DND-41 (cell line): ENCODE measurements around the gene KIF11.

Source experiments
- ATAC-seq: fragments of 200-7000 bp; cut with Tn5 transposase; 3 replicates; pipeline ENCODE4 v1.9.1; 2021; ENCODE audit warnings: low read depth; ENCODE audit not compliant: insufficient read depth
- DNase-seq: peaks from one replicate; pipeline ENCODE4 v3.0.0-alpha.2; 2020
- H2AFZ ChIP-seq: 2 replicates; pipeline ENCODE4 v1.6.0; 2012; ENCODE audit warnings: low read depth, low read length
- H3K27ac ChIP-seq: 2 replicates; pipeline ENCODE4 v1.5.1; 2012; ENCODE audit warnings: low read length, inconsistent platforms
- H3K27me3 ChIP-seq: fragments of 200-600 bp; sonication (generic); 2 replicates; pipeline ENCODE4 v1.6.0; 2012; ENCODE audit warnings: low read length, mild to moderate bottlenecking, inconsistent platforms; ENCODE audit not compliant: insufficient read depth, poor library complexity
- H3K36me3 ChIP-seq: 2 replicates; pipeline ENCODE4 v1.5.1; 2012; ENCODE audit warnings: low read length, inconsistent platforms; ENCODE audit not compliant: insufficient read depth
- H3K4me1 ChIP-seq: 2 replicates; pipeline ENCODE4 v1.5.1; 2012; ENCODE audit warnings: mild to moderate bottlenecking, low read length; ENCODE audit not compliant: insufficient read depth
- H3K4me2 ChIP-seq: 2 replicates; pipeline ENCODE4 v1.6.0; 2012; ENCODE audit warnings: mild to moderate bottlenecking, moderate library complexity, low read length, inconsistent platforms; ENCODE audit not compliant: insufficient read depth
- H3K4me3 ChIP-seq, 2 experiments: fragments of 200-600 bp in 1 of 2; shearing (Covaris generic) in 1 of 2; 2 replicates each; pipeline ENCODE4 v1.5.1; 2012 to 2016; ENCODE audit warnings: inconsistent platforms in 2 of 2, low read length in 2 of 2, mild to moderate bottlenecking in 2 of 2, low read depth in 1 of 2, moderate library complexity in 1 of 2
- H3K79me2 ChIP-seq: 2 replicates; pipeline ENCODE4 v1.6.0; 2012; ENCODE audit warnings: low read length, inconsistent platforms; ENCODE audit not compliant: insufficient read depth
- H3K9ac ChIP-seq: 2 replicates; pipeline ENCODE4 v1.6.0; 2012; ENCODE audit warnings: low read depth, mild to moderate bottlenecking, inconsistent platforms, low read length, moderate library complexity
- H3K9me3 ChIP-seq: 2 replicates; pipeline ENCODE4 v1.5.1; 2012; ENCODE audit warnings: low read length, moderate library complexity, mild to moderate bottlenecking, inconsistent platforms; ENCODE audit not compliant: insufficient read depth, severe bottlenecking
- H4K20me1 ChIP-seq: 2 replicates; pipeline ENCODE4 v1.6.0; 2012; ENCODE audit warnings: low read length; ENCODE audit not compliant: insufficient read depth
- EZH2 ChIP-seq: IDR thresholded peaks from 3 replicates; pipeline ENCODE4 v1.6.1; 2012; ENCODE audit warnings: borderline replicate concordance, low read depth, mild to moderate bottlenecking, moderate library complexity, low read length, inconsistent platforms; ENCODE audit not compliant: severe bottlenecking
- TF ChIP-seq, protein P1 (sequence below): IDR thresholded peaks from 2 replicates; pipeline ENCODE4 v1.5.1; 2012; ENCODE audit warnings: borderline replicate concordance, low read length, moderate library complexity, mild to moderate bottlenecking; ENCODE audit not compliant: poor library complexity, severe bottlenecking; ENCODE audit errors: extremely low read depth

KIF11 gene

DNA sequence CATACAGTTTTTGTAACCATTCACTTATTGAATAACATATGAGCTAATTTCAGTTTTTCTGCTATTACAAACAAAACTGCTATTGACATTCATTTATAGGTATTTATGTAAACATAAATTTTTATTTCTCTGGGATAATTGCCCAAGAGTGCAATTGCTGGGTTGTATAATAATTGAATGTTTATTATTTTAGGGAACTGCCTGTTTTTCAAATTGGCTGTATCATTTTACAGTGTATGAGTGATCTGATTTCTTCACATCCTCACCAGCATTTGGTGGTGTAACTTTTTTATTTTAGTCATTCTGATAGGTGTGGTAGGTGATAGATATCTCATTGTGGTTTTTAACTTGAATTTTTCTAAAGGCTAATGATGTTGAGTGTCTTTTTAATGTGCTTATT lies 26.4 kb downstream of the KIF11 start:
- H3K79me2 ChIP-seq, result peaks cover 69% of the 10 kb centered on the region
- H2AFZ ChIP-seq, result no peak overlapping the region
- no peaks in the 10 kb centered on the region for H3K27me3 ChIP-seq
- H3K9ac ChIP-seq, result no peak overlapping the region
- ATAC-seq (no peak), DNase-seq (no peak)
- H3K36me3 ChIP-seq, result peaks cover 95% of the 10 kb centered on the region
- no peak overlapping the region for H3K4me2 ChIP-seq
- H3K4me3 ChIP-seq, result no peak overlapping the region
- no peaks in the 10 kb centered on the region for H3K9me3 ChIP-seq
- 0 out of 2 replicates have a peak, but pooled peaks cover 4% of the 10 kb centered on the region for H4K20me1 ChIP-seq
- no peak overlapping the region for H3K27ac ChIP-seq
- TF ChIP-seq EZH2, result no peak
- TF ChIP-seq, protein P1, sequence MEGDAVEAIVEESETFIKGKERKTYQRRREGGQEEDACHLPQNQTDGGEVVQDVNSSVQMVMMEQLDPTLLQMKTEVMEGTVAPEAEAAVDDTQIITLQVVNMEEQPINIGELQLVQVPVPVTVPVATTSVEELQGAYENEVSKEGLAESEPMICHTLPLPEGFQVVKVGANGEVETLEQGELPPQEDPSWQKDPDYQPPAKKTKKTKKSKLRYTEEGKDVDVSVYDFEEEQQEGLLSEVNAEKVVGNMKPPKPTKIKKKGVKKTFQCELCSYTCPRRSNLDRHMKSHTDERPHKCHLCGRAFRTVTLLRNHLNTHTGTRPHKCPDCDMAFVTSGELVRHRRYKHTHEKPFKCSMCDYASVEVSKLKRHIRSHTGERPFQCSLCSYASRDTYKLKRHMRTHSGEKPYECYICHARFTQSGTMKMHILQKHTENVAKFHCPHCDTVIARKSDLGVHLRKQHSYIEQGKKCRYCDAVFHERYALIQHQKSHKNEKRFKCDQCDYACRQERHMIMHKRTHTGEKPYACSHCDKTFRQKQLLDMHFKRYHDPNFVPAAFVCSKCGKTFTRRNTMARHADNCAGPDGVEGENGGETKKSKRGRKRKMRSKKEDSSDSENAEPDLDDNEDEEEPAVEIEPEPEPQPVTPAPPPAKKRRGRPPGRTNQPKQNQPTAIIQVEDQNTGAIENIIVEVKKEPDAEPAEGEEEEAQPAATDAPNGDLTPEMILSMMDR, result no peak
- H3K4me1 ChIP-seq, result no peaks in the 10 kb centered on the region

- Histone ChIP-seq H3K4me3 (no peak overlapping the region), H3K9ac (no peak overlapping the region), H3K79me2 (peaks cover 25% of the 10 kb centered on the region; the same call in 1 of the 2 replicates), H3K9me3 (no peaks in the 10 kb centered on the region), H3K27me3 (no peaks in the 10 kb centered on the region), H3K36me3 (peaks cover 83% of the 10 kb centered on the region), H3K4me1 (no peaks in the 10 kb centered on the region), H2AFZ (no peak overlapping the region), H3K27ac (no peak overlapping the region), H4K20me1 (0 out of 2 replicates have a peak, but pooled peaks cover 3% of the 10 kb centered on the region), H3K4me2 (no peak overlapping the region)
- ATAC-seq, result peak; percentile 40; the same call in 1 of the 3 replicates
- no peak for DNase-seq
- no peak for TF ChIP-seq EZH2
- TF ChIP-seq, protein P1, result peak; percentile 15
These were observed 35.0 kb downstream of the KIF11 start for GRCh38 chr10:92627845-92628480.

GRCh38 chr10:92629945-92630344 lies 37.0 kb downstream of the KIF11 start:
- H3K4me1 ChIP-seq, result no peaks in the 10 kb centered on the region
- peaks cover 80% of the 10 kb centered on the region for H3K36me3 ChIP-seq

More at GRCh38 chr10:92629945-92630344, 37.0 kb downstream of the KIF11 start:
- Histone ChIP-seq H3K9ac (no peak overlapping the region), H2AFZ (no peak overlapping the region), H3K27me3 (no peaks in the 10 kb centered on the region), H3K4me2 (no peak overlapping the region), H3K27ac (no peak overlapping the region), H3K79me2 (peaks cover 11% of the 10 kb centered on the region; the same call in 1 of the 2 replicates), H3K4me3 (no peak overlapping the region), H4K20me1 (no peaks in the 10 kb centered on the region), H3K9me3 (no peaks in the 10 kb centered on the region)
- TF ChIP-seq, protein P1, result no peak
- TF ChIP-seq EZH2, result no peak
- DNase-seq (no peak), ATAC-seq (no peak)
